IMR-90 (cell line): ENCODE data around the gene PSME4.

Experiments
- CEBPB ChIP-seq: IDR thresholded peaks from 2 replicates; pipeline ENCODE4 v1.6.1; 2012; ENCODE audit warnings: low read depth, low read length, improper control_type of control experiment
- POLR2A ChIP-seq: IDR thresholded peaks from 2 replicates; pipeline ENCODE4 v1.6.1; 2012; ENCODE audit warnings: mild to moderate bottlenecking, low read depth, low read length
- RAD21 ChIP-seq: IDR thresholded peaks from 2 replicates; pipeline ENCODE4 v1.6.1; 2012; ENCODE audit warnings: low read length, improper control_type of control experiment

DNA sequence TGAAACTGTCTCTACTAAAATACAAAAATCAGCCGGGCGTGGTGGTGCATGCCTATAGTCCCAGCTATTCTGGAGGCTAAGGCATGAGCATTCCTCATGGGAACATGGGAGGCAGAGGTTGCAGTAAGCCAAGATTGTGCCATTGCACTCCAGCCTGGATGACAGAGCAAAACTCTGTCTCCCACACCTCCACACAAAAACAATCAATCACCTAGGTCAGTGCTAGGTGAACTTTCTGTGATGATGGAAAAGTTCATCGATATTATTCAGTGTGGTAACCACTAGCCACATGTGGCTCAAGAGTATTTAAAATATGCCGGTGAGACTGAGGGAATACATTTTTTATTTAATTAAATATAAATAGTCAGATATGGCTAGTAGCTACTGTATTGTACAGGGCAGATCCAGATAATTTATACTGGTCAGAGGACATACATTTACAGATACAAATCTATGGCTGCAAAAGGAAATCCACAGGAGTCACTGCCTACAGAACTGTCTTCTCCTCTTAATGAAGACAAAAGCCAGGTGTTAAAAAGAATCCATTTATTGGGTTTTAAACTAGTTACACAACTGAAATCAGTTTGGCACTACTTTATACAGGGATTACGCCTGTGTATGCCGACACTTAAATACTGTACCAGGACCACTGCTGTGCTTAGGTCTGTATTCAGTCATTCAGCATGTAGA lies 107.1 kb downstream of the PSME4 start:
- TF ChIP-seq CEBPB (no peak), RAD21 (no peak), POLR2A (no peak)
